K562 (cell line): ENCODE results near the gene MYL12A. TPM values are rescaled to one million over a fixed set of nuclear protein-coding genes. Genes with fewer than 3 reads are reported as not detected.

Experiments
- ATAC-seq: fragments of 200-7000 bp; cut with Tn5 transposase; 3 replicates; pipeline ENCODE4 v1.9.1; 2020; ENCODE audit warnings: moderate library complexity
- BruUV-seq: library from RNA; stranded (reverse); fragments of 400-500 nt; replicated peaks from 2 replicates; lab custom pipeline; 2021; lab: Mats Ljungman, UMichigan
- CTCF ChIA-PET: fragments of 300-600 bp; formaldehyde crosslinking; extraction: SDS; loops from one replicate; lab custom pipeline; 2021; ENCODE audit warnings: low intra/inter-chr PET ratio; lab: Yijun Ruan, JAX
- POLR2A ChIA-PET: fragments of 300-600, 350-650 bp; sonication (Branson Sonifier 250); formaldehyde crosslinking; extraction: SDS; loops from one replicate; lab custom pipeline; 2021; ENCODE audit warnings: antibody characterized with exemption, inconsistent platforms; lab: Yijun Ruan, JAX
- DNase-seq, 4 experiments: peaks; one replicate each; pipeline versions ENCODE4 v3.0.0 to v3.0.0-alpha.2; 2011 to 2018; ENCODE audit warnings: low spot score in 3 of 4, mixed read lengths in 3 of 4; ENCODE audit errors: extremely low read depth in 1 of 4
- FAIRE-seq: peaks from 2 replicates; lab custom pipeline; 2011; peaks lifted over from hg19 to GRCh38; lab: Jason Lieb, UNC
- H2AFZ ChIP-seq: 2 replicates; pipeline ENCODE4 v1.6.0; 2011; ENCODE audit warnings: low read depth, low read length, control low read depth, inconsistent platforms
- H3K27ac ChIP-seq: fragments of 200-600 bp; 3 replicates; pipeline ENCODE4 v1.8.0; 2011; ENCODE audit warnings: low read depth, mild to moderate bottlenecking, control low read depth, inconsistent platforms, low read length, moderate library complexity, mixed read lengths; ENCODE audit errors: extremely low read depth
- H3K27me3 ChIP-seq, 2 experiments: fragments of 300-600 bp in 1 of 2; 2 replicates in 1 of 2; 3 replicates in 1 of 2; pipeline versions ENCODE4 v1.6.0 to v1.8.0; 2011; ENCODE audit warnings: inconsistent platforms in 2 of 2, low read length in 2 of 2, mild to moderate bottlenecking in 1 of 2, mixed read lengths in 1 of 2, moderate library complexity in 1 of 2; ENCODE audit not compliant: control insufficient read depth in 2 of 2, insufficient read depth in 2 of 2
- H3K36me3 ChIP-seq: fragments of 300-600 bp; 3 replicates; pipeline ENCODE4 v1.8.0; 2011; ENCODE audit warnings: mild to moderate bottlenecking, low read length, inconsistent platforms; ENCODE audit not compliant: control insufficient read depth, insufficient read depth
- H3K4me1 ChIP-seq, 2 experiments: fragments of 200-600 bp in 1 of 2; replicated peaks in 1 of 2; 2 replicates in 1 of 2; 3 replicates in 1 of 2; pipeline versions ENCODE4 v1.5.1 to v1.8.0; 2011; ENCODE audit warnings: inconsistent platforms in 2 of 2, low read length in 2 of 2, mild to moderate bottlenecking in 1 of 2, mixed read lengths in 1 of 2, moderate library complexity in 1 of 2; ENCODE audit not compliant: control insufficient read depth in 2 of 2, insufficient read depth in 2 of 2
- H3K4me2 ChIP-seq: 2 replicates; pipeline ENCODE4 v1.6.1; 2011; ENCODE audit warnings: low read length, control low read depth, inconsistent platforms, mixed read lengths; ENCODE audit not compliant: insufficient read depth
- H3K4me3 ChIP-seq: fragments of 200-600 bp; sonication (generic), shearing (Covaris generic); 2 replicates; pipeline ENCODE4 v1.5.1; 2016; ENCODE audit warnings: control low read depth, inconsistent platforms
- H3K79me2 ChIP-seq: fragments of 200-600 bp; 3 replicates; pipeline ENCODE4 v1.8.0; 2011; ENCODE audit warnings: low read length, inconsistent platforms; ENCODE audit not compliant: control insufficient read depth, insufficient read depth
- H3K9ac ChIP-seq, 2 experiments: 2 replicates each; pipeline versions ENCODE4 v1.6.0 to v1.6.1; 2011; ENCODE audit warnings: low read depth in 2 of 2, low read length in 2 of 2, control low read depth in 1 of 2, inconsistent platforms in 1 of 2, mild to moderate bottlenecking in 1 of 2, mixed read lengths in 1 of 2; ENCODE audit not compliant: insufficient read depth in 1 of 2
- H3K9me1 ChIP-seq: one replicate; pipeline ENCODE4 v1.6.0; 2011; ENCODE audit warnings: inconsistent platforms, mild to moderate bottlenecking, low read length, moderate library complexity; ENCODE audit not compliant: control insufficient read depth, insufficient read depth
- H3K9me3 ChIP-seq: replicated peaks from 2 replicates; pipeline ENCODE4 v1.5.1; 2011; ENCODE audit warnings: low read depth, low read length, inconsistent platforms; ENCODE audit not compliant: control insufficient read depth, insufficient read depth
- H4K20me1 ChIP-seq: replicated peaks from 2 replicates; pipeline ENCODE4 v1.6.1; 2011; ENCODE audit warnings: low read length, inconsistent platforms, mixed read lengths; ENCODE audit not compliant: control insufficient read depth, insufficient read depth
- CEBPG ChIP-seq, 3 experiments: fragments of 200-800 bp in 1 of 3; sonication (Bioruptor generic) in 1 of 3; sonication (generic) in 1 of 3; formaldehyde crosslinking in 1 of 3; IDR thresholded peaks in 2 of 3; conservative IDR thresholded peaks in 1 of 3; 2 replicates each; pipeline versions ENCODE4 v1.6.1 to v1.8.0; 2016 to 2022; ENCODE audit warnings: missing compliant biosample characterization in 2 of 3, missing genetic modification characterization in 2 of 3, mild to moderate bottlenecking in 1 of 3, missing genetic modification reagents in 1 of 3
- CTBP1 ChIP-seq: fragments of 450-650 bp; IDR thresholded peaks from 2 replicates; pipeline ENCODE4 v1.6.1; 2016; ENCODE audit warnings: borderline replicate concordance
- EHMT2 ChIP-seq: fragments of 450-650 bp; IDR thresholded peaks from 2 replicates; pipeline ENCODE4 v1.6.1; 2018; ENCODE audit warnings: antibody characterized with exemption
- MECOM ChIP-seq: fragments of 250-450 bp; sonication (Bioruptor Pico); IDR thresholded peaks from 2 replicates; pipeline ENCODE4 v1.8.0; 2022; ENCODE audit warnings: inconsistent platforms
- MEIS2 ChIP-seq: fragments of 450-650 bp; IDR thresholded peaks from 2 replicates; pipeline ENCODE4 v1.6.1; 2014; ENCODE audit warnings: mild to moderate bottlenecking; ENCODE audit not compliant: partially characterized antibody
- MTA1 ChIP-seq: fragments of 450-650 bp; IDR thresholded peaks from 2 replicates; pipeline ENCODE4 v1.6.1; 2017; ENCODE audit warnings: borderline replicate concordance
- SREBF1 ChIP-seq: fragments of 150-350 bp; IDR thresholded peaks from 2 replicates; pipeline ENCODE4 v1.6.1; 2014; ENCODE audit warnings: antibody characterized with exemption, low read depth, low read length, borderline replicate concordance
- TAF1 ChIP-seq: IDR thresholded peaks from 2 replicates; pipeline ENCODE4 v1.6.1; 2011; ENCODE audit warnings: mild to moderate bottlenecking, low read length, moderate library complexity; ENCODE audit not compliant: insufficient read depth, control insufficient read depth, severe bottlenecking; ENCODE audit errors: extremely low read depth
- ZBTB17 ChIP-seq: fragments of 450-650 bp; formaldehyde crosslinking; IDR thresholded peaks from 2 replicates; pipeline ENCODE4 v1.4.0; 2020; ENCODE audit warnings: mild to moderate bottlenecking
- WGBS: fragments of 100-300 bp; shearing (Covaris generic); methylation state at CpG from one replicate; pipeline ENCODE4 v1.1.6; 2016; ENCODE audit warnings: low coverage, mixed read lengths; ENCODE audit not compliant: insufficient coverage; ENCODE audit errors: missing lambda C conversion rate; 5-methylcytosine and 5-hydroxymethylcytosine counted together
- in situ Hi-C: fragments of 300-500 bp; cut with MboI; formaldehyde crosslinking; loops from 4 replicates; pipeline ENCODE4 v1.15.0; 2018; ENCODE audit warnings: inconsistent platforms, mixed read lengths
- intact Hi-C: fragments of 100-400 bp; cut with micrococcal nuclease; formaldehyde crosslinking; loops from 2 replicates; pipeline ENCODE4 v1.14.2; 2022
- polyA plus RNA-seq, 8 experiments: library from polyadenylated mRNA; depleted of rRNA in 4 of 8; stranded (reverse) in 5 of 8; unstranded in 3 of 8; fragments of >200 nt; fragmentation: Nextera tagmentation in 2 of 8; fragmentation: Illumina TruSeq in 1 of 8; extraction: Ambion mirVana in 2 of 8; extraction: Trizol in 1 of 8; gene quantifications; 2 replicates each; pipeline versions ENCODE4 v1.2.1 to v1.2.3, GENCODE V29; 2011 to 2014; ENCODE audit warnings: inconsistent platforms in 1 of 8, missing spikeins in 1 of 8
- total RNA-seq, 7 experiments: library from RNA; depleted of rRNA in 6 of 7; stranded (reverse); fragments of >200 nt in 6 of 7; fragmentation: Illumina TruSeq in 2 of 7; extraction: Trizol in 2 of 7; gene quantifications; 2 replicates each; pipeline versions ENCODE4 v1.2.1 to v1.2.3, GENCODE V29; 2011 to 2021; ENCODE audit warnings: low replicate concordance in 1 of 7
- TF ChIP-seq, protein P1 (sequence below), 2 experiments: IDR thresholded peaks in 1 of 2; conservative IDR thresholded peaks in 1 of 2; 2 replicates each; pipeline ENCODE4 v1.6.1; 2016; ENCODE audit warnings: low read depth in 2 of 2, mild to moderate bottlenecking in 1 of 2, missing compliant biosample characterization in 1 of 2, missing genetic modification characterization in 1 of 2, moderate library complexity in 1 of 2
- TF ChIP-seq, protein P2 (sequence below): fragments of 250-450 bp; sonication (Bioruptor Pico); IDR thresholded peaks from 2 replicates; pipeline ENCODE4 v1.4.0; 2020
- TF ChIP-seq, protein P3 (sequence below): fragments of 450-650 bp; IDR thresholded peaks from 2 replicates; pipeline ENCODE4 v1.6.1; 2018; ENCODE audit warnings: mild to moderate bottlenecking, low read depth; ENCODE audit not compliant: partially characterized antibody
- TF ChIP-seq, protein P4 (sequence below), 2 experiments: fragments of 450-650 bp in 1 of 2; sonication (generic) in 1 of 2; formaldehyde crosslinking in 1 of 2; IDR thresholded peaks in 1 of 2; conservative IDR thresholded peaks in 1 of 2; 2 replicates each; pipeline versions ENCODE4 v1.6.1 to v1.8.1; 2016 to 2023; ENCODE audit warnings: mild to moderate bottlenecking in 2 of 2, moderate library complexity in 2 of 2, inconsistent platforms in 1 of 2, missing genetic modification reagents in 1 of 2

Gene MYL12A
- total and polyA plus RNA-seq, 9 of the 15 experiments (the other 6 are each of a cell fraction or from before 2014, with no cell fraction given), result 308 to 1,031 (median 559) TPM

DNA sequence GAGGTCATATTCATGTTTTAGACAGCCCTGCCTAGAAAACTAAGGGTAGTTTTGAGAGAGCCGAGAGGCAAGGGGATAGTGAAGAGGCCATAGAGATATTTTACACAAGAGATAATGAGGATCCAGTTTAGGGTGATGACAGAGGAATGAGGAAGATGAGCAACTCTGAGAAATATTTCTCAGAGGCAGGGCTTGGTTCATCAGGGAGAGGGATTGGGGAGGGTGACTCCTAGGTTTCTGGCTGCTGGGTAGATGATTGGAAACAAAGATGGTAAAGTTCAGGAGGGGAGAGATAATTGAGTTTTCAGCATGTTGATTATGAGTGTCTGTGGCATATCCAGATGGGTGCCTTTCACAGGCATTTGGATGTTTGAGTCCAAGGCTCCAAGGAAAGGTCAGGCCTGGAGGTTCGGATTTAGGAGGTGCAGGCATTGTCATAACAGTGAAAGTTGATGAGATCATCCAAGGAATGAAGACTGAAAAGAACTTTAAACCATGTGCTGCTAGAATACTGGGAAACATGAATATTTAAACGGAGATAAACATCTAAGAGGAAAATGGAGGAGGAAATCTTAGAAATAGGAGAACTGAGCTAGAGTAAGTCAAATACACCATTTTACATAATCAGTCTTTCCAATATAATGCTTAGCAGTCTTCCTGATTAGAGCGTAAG lies 21.8 kb downstream of the MYL12A start:
- no peak overlapping the region for H2AFZ ChIP-seq
- 52% methylated on average over 4 of the region's 4 CpGs for WGBS
- intact Hi-C loops (no loop called here), in situ Hi-C loops (no loop called here)
- peaks cover 11% of the 10 kb centered on the region for H3K9me1 ChIP-seq
- no peak for FAIRE-seq
- H3K4me2 ChIP-seq, result no peak overlapping the region
- peaks cover 18 to 46% of the 10 kb centered on the region in 2 experiments for H3K4me1 ChIP-seq
- H3K79me2 ChIP-seq, result peaks cover 96% of the 10 kb centered on the region
- peak; percentile 28; the same call in 2 of the 3 replicates for ATAC-seq
- H3K27ac ChIP-seq, result peak overlapping the region; percentile 32; the same call in 1 of the 3 replicates
- ChIA-PET CTCF (no interaction called here), POLR2A (interaction anchor here (0.6 to 1.0 kb wide), 3 partner anchors 12 to 337 kb away, joined by 3 to 4 read pairs (median 3); no protein-coding TSS in a partner anchor)
- peaks cover 44% of the 10 kb centered on the region for H4K20me1 ChIP-seq
- no peak overlapping the region for H3K9ac ChIP-seq
- no peaks in the 10 kb centered on the region for H3K27me3 ChIP-seq
- peak in 1 of 4 experiments; percentile 13 for DNase-seq
- no peaks in the 10 kb centered on the region for H3K9me3 ChIP-seq
- no TSS peak for BruUV-seq
- H3K4me3 ChIP-seq, result no peak overlapping the region
- H3K36me3 ChIP-seq, result peaks cover 35% of the 10 kb centered on the region; the same call in 2 of the 3 replicates
- TF ChIP-seq TAF1 (no peak), MECOM (peak; percentile 91), CEBPG (CRISPR knock-in tag; IDR thresholded peaks at IDR 0.05) (peak; percentile 70; the same call in 1 of the 2 replicates), CEBPG (tag; conservative IDR thresholded peaks at IDR 0.05 in 1 of 2, IDR thresholded peaks at IDR 0.05 in 1 of 2) (peak in 1 of 2 experiments; percentile 60; a peak in 2 of 4 replicates), MTA1 (no peak), MEIS2 (peak; percentile 69), EHMT2 (no peak), CTBP1 (peak; percentile 71), ZBTB17 (CRISPR knock-in tag) (0 out of 2 replicates have a peak, but pooled peaks have one; percentile 43), SREBF1 (no peak)
- TF ChIP-seq, protein P1, sequence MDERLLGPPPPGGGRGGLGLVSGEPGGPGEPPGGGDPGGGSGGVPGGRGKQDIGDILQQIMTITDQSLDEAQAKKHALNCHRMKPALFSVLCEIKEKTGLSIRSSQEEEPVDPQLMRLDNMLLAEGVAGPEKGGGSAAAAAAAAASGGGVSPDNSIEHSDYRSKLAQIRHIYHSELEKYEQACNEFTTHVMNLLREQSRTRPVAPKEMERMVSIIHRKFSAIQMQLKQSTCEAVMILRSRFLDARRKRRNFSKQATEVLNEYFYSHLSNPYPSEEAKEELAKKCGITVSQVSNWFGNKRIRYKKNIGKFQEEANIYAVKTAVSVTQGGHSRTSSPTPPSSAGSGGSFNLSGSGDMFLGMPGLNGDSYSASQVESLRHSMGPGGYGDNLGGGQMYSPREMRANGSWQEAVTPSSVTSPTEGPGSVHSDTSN (CRISPR knock-in tag; IDR thresholded peaks at IDR 0.05; ENCODE audit: low read depth), result no peak
- TF ChIP-seq, protein P1 (tag; conservative IDR thresholded peaks at IDR 0.05; ENCODE audit: low read depth), result peak; percentile 75
- TF ChIP-seq, protein P2, sequence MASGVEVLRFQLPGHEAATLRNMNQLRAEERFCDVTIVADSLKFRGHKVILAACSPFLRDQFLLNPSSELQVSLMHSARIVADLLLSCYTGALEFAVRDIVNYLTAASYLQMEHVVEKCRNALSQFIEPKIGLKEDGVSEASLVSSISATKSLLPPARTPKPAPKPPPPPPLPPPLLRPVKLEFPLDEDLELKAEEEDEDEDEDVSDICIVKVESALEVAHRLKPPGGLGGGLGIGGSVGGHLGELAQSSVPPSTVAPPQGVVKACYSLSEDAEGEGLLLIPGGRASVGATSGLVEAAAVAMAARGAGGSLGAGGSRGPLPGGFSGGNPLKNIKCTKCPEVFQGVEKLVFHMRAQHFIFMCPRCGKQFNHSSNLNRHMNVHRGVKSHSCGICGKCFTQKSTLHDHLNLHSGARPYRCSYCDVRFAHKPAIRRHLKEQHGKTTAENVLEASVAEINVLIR, result no peak
- TF ChIP-seq, protein P3, sequence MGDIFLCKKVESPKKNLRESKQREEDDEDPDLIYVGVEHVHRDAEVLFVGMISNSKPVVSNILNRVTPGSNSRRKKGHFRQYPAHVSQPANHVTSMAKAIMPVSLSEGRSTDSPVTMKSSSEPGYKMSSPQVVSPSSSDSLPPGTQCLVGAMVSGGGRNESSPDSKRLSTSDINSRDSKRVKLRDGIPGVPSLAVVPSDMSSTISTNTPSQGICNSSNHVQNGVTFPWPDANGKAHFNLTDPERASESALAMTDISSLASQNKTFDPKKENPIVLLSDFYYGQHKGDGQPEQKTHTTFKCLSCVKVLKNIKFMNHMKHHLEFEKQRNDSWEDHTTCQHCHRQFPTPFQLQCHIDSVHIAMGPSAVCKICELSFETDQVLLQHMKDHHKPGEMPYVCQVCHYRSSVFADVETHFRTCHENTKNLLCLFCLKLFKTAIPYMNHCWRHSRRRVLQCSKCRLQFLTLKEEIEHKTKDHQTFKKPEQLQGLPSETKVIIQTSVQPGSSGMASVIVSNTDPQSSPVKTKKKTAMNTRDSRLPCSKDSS, result no peak
- TF ChIP-seq, protein P4, sequence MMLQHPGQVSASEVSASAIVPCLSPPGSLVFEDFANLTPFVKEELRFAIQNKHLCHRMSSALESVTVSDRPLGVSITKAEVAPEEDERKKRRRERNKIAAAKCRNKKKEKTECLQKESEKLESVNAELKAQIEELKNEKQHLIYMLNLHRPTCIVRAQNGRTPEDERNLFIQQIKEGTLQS (IDR thresholded peaks at IDR 0.05), result peak; percentile 62
- TF ChIP-seq, protein P4 (CRISPR knock-in tag; conservative IDR thresholded peaks at IDR 0.05), result no peak
